ENCODE data around the gene SCUBE1.

SCUBE1 gene

DNA sequence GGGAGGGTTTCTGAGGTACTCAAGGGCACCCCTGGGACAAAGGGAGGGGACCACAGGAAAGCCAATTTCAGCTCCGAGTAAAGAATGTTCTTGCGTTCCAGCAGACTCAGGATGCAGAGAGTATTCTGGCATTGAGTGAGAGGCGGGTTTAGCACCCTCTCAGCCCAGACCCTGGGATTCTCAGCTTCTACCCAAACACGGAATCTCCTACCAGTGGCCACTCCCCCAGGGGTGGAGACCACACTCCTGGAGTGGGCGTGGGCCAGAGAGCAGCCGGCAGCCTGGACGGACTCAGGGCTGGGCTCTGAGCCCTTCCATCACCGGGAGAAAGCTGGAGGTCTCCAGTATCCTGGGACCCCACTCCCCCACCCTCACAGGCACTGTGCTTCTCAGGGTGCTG lies 130.1 kb downstream of the SCUBE1 start:
- no peak for DNase-seq (ENCODE audit: low spot score)

DNA sequence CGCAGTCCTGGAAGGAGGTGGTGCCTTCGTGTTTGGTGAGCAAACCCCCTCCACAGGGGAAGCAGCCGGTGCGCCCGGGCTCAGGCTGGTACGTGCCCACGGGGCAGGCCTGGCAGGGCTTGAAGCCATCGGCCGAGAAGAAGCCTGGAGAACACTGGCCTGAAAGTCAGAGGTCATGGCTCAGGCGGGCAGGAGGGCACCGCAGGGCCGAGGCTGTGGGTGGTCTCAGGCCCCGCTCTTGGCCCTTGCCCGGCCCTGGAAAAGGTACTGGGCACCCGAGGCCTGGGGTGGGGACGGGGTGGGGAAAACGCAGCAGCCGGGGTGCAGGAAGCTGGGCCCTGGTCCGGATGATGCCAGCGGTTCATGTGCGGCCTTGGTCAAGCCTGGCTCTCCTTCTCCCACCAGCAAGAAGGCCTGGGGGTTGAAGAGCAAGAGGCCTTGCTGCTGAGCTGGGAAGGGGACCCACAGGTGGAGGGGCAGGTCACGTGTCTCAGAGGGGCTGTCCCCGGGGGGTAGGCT lies 130.7 kb downstream of the SCUBE1 start:
- DNase-seq (ENCODE audit: low spot score) = no peak

DNA sequence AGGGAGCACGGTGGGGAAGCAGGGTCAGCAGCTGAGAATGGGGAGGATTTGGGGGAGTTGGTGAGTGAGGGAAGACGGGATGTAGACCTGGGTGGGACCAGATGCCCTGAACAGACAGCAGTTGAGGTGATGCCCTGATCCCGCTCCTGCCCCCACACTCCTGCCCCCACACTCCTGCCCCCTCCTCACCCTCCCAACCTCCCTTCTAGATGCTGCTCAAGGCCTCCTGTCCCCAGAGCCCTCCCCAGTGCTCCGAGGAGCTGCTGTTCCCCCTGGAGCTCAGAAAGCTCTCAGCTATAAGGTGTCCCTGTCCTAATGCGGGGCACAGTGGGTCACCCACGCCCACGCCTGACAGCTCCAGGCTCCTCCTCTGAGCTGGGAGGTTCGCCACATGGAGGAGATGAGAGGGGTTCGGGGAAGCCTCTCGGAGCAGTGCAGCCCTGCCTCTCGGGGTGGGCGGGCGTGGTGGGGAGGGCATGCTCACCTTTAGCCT lies 131.2 kb downstream of the SCUBE1 start:
- no peak for DNase-seq (ENCODE audit: low spot score)

DNA sequence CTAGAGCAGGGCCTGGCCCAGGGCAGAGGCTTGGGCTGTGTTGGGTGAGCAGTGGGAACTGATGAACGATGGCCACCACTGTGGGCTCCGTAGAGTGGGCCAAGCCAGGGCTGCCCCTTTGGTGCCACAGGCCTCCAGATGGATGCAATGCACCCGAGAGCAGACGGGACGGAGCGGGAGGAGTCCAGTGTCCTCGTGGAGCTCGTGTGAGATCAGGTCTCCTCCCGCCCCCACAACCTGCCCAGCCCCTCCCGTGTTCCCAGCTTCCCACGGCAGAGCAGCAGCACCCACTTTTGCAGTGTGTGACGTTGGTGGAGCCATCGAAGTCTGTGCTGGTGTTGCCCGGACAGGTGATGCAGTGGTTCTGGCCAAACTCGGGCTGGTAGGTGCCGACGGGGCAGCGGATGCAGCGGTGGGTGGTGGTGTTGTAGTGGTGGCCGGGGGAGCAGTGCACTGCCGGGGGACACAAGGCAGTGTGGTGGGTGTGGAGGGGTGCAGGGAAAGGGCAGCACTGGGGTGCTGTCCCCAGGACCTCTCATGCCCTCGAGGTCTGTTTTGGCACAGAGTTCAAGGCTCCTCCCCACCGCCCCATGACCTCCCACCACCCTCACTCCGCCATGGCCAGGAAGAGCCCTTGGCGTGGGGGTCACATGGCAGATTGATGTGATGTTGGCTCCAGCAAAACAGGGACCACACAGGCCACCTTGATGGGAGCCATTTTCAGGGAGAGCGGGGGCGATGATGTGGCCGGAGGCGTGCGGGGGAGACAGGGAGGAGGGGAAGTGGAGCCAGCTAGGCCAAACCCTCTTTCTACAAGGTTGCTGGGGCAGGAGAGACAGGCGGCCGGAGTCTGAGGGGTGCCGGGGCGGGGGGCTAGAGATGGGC lies 132.3 kb downstream of the SCUBE1 start:
- no peak for DNase-seq (ENCODE audit: low spot score)

DNA sequence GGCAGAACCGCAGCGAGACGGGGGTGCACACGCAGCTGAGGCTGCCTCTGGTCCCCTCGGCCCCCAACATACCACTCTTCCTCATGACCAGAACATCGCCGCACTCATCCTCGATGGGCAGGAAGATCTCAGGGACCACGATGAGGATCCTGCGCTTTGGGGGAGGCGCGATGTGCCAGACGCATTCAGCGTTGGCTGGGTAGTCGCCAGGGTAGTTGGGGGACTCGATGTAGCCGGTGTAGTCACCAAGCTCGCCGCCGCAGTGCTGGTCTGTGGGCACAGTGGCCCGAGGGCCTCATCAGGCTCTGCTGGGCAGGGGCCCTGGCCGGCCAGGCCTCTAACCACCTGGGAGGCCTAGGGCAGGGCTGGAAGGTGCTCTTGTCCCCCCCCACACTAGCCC lies 133.2 kb downstream of the SCUBE1 start:
- DNase-seq (ENCODE audit: low spot score) = no peak

DNA sequence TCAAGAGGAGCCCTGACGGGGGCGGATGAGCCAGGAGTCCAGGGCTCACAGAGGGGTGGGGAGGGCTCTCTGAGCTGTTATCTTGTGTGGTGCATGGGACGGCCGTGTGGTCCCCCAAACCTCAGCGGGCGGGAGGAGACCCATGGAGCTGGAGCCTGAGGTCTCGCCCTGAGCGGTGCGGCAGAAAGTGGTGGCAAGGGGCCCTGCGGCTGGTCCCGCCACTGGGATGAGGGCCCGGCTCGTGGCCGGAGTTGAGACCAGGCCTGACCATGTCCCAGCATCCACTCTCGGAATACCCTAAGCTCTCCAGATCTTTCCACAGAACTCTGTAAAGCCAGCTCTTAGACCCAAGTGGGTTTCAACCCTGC lies 133.7 kb downstream of the SCUBE1 start:
- DNase-seq (ENCODE audit: low spot score) = no peak

DNA sequence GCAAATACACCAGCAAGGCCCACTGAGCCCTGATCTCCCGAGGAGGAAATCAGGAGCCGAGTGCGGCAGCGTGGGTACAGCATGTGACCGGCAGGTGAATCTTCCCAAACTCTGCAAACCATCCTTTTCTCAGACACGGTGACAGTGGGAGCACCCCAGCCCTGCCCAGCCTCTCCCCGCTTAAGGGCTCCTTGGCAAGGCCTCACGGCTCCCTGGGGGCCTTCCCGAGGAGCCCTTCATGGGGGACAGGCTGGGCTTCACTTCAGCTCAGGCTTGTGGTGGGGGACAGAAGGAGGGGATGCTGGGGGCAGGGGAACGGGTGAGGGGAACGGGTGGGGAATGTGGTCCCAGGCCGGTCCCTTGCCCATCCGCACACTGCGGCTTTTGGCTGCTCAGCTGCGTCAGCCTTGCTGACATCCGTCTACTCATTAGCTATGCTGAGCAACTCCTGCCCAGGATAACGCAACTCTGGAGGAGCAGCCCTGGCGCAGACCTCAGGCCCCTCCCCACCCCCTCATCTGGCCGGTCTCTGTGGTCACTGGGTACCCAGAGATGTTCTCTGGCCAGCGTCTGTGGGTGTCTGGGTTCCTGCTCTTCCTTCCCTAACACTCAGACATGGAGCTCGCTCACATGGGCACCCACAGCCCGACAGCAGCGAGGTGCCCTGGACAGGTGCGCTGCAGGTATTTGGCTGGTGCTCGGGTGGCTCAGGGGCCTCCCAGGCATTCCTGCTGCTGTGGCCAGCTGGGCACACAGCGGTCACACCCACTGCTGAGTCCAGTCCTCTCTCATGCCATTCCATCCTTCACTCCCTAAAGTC lies 134.3 kb downstream of the SCUBE1 start:
- DNase-seq (ENCODE audit: low spot score) = no peak

DNA sequence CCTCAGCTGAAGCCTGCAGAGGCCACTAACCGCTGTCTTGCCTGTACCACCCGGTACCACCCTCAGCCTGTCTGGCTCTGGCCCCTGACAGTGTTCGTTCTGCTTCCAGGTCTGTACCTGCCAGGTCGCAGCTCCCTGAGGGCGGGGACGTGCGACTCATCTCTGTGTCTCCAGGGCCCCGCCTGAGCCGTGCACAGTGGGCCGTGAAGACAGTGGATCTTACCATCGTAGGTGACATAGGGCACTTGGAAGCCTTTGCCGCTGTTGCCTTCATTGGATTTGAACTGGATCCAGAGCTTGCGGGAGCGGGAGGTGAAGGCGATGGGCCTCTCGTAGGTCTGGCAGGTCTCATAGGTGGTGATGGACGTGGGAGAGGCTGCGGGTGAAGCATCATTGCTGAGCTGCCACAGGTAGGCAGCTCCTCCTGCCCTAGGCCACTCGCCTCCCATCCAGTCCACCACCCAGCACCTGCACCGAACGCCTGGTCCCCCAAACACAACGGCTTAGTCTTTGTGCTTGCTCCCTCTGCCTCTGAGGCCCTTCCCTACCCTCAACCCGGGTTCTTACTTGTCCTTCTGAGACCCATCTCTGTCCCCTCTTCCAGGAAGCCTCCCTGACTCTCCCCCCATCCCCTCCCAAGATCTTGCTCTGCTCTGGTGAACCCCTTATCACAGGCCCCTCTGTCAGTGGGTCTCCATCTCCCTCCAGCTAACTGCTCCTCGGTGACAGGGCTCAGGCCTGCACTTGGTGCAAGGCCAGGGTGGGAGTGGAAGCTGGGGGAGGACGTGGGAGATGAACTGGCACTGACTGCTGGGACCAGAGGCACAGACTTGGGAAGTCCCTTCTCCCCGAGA lies 135.1 kb downstream of the SCUBE1 start:
- DNase-seq (ENCODE audit: low spot score) = no peak

DNA sequence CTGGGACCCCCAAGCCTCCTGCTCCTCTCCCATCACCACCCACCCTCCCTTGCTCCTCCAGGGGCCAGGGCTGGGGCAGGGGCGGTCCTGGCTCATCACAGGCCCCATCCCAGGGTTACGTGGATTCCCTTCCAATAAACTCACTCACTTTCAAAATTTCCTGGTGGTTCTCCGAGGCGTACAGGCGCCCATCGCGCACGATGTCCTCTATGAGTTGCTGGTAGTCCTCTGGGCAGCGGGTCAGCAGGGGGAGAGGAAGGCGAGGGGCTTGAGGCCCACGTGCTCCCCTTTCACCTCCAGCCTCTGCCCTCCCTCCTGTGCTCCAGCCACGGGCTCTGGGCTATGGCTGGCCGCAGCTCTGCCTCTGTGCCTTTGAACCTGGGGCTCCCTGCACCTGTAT lies 135.8 kb downstream of the SCUBE1 start:
- DNase-seq (ENCODE audit: low spot score) = no peak

DNA sequence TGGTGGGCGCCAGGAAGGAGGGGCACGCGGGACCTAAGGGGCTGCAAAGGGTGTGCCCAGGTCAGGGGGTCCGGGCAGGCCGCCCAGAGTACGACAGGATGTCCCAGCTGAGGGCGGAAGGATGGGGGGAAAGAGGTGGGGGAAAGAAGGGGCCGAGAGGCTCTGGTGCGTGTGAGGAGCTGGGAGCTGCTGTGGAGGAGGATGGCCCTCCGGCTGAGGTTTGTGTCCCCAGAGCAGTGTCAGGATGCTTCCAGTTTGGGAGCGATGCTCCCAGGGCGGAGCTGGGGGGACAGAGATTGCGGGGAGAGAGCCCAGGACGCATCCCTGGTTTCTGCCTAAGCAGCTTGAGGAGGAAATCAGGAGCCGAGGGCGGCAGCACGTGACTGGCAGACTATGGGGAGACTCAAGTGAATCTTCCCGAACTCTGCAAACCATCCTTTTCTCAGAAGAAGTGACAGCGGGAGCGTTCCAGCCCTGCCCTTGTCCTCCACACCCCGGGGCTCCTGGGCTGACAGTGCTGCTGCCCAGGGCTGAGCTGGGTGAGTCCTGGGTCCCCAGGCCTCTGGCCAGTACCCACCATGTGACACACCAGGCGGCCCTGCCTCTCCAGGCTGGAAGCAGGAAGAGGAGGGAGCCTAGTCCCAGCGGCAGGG lies 136.5 kb downstream of the SCUBE1 start:
- no peak for DNase-seq (ENCODE audit: low spot score)

DNA sequence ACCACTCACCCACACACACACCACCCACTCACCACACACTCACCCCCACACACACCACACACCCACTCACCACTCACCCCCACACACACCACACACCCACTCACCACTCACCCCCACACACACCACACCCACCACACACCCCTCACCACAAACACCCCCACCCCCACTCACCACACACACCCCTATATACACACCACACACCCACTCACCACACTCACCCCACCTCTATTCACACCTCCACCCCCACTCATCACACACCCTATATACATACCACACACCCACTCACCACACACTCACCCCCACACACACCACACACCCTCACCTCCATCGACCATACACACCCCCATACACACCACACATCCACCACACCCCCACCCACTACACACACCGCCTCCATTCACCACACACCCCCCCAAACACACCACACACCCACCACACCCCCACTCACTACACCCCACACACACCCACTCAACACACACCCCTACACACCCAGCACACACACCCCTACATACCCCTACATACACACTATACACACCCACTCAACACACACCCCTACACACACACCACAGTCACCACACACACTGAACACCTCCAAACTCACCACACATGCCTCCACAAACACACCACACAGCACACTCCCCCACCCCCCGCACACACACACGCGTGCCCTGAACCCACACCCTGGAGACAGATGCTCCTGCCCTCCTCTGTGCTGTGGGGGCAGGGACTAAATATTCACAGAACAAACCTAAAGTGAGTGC lies 137.2 kb downstream of the SCUBE1 start:
- no peak for DNase-seq (ENCODE audit: low spot score)

DNA sequence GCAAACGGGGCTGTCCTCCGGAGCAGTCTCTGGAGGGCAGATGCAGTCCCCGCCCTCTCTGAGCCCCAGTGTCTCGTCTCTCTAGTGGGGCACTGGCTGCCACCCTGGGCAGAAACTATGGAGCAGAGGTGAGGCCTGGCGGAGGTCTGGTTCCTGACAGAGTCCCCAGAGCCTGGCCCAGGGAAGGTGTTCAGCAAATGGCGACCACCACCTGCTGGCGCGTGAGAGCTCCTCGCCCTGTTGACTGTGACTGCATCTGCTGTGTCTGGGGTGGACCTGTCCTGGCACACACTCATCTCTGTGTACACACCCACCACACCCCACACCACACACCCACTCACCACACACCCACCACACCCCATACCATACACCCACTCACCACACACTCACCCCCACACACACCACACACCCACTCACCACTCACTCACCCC lies 137.9 kb downstream of the SCUBE1 start:
- no peak for DNase-seq (ENCODE audit: low spot score)

DNA sequence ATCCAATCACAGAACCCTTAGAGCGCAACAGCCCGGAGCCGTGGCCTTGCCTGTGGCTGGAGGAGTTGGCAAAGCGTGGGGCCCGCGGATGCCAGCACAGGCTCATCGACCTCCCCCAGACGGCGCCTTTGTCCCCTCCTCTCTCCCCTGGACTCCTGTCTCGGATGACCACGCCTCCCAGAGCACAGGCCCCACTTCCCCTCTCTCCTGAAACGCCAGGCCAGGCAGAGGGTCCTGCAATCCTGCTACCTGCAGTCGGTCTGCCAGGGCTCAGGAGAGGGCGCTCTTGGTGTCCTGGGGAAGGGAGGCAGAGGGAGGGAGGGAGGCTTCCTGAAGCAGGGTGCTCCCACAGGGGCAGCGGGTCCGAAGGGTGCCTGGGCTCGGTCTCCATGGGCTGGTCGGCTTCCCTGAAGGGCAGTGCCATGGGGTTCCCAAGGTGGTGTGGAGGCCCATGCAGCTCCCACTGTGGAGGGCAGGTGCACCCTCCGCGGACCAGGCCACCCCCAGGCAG lies 139.6 kb downstream of the SCUBE1 start:
- DNase-seq (ENCODE audit: low spot score) = no peak

DNA sequence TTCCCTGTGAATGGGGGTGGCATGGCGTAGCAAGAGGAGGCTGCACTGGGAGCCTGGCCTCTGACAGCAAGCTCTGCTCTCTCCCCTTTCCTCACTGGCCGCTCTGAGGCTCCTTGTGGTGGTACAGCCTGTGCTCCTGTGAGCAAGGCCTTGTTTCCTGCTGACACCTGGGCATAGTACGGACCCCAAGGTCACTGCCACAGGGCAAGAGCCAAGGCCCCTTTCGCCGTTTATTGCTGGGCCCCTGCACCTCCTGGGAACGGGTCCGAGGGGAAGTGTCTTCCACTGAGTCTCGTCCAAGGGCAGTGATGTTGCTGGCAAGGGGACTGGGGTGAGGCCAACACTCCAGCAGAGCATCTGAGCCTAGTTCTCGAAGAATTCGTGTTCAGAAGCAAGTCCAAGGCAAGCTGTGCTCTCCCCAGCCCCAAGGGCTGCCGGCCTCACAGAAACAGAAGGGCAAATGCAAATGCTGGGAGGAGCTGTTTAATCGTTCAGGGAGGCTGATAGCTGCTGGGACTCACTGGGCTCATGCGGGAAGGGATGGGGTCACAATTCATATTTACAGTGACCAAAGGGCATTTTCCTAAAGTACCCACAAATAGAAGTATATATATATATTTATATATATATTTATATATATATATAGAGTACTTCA lies 140.3 kb downstream of the SCUBE1 start:
- no peak for DNase-seq (ENCODE audit: low spot score)

DNA sequence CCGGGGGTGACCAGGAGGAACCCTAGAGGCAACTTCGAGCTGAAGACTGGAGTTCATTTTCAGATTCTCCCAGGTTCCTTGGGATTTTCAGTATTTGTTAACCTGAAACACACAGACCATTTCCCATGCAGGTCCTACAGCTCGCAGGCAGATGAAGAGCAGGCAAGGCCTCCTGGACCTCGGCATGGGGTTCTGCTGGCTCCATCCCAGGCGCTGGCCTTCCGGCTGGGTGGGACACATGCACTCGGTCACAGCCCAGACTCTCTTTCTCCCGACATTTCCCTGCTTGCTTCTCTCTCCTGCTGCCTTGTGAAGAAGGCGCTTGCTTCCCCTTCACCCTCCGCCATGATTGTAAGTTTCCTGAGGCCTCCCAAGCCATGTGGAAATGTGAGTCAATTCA lies 140.8 kb downstream of the SCUBE1 start:
- DNase-seq (ENCODE audit: low spot score) = no peak

DNA sequence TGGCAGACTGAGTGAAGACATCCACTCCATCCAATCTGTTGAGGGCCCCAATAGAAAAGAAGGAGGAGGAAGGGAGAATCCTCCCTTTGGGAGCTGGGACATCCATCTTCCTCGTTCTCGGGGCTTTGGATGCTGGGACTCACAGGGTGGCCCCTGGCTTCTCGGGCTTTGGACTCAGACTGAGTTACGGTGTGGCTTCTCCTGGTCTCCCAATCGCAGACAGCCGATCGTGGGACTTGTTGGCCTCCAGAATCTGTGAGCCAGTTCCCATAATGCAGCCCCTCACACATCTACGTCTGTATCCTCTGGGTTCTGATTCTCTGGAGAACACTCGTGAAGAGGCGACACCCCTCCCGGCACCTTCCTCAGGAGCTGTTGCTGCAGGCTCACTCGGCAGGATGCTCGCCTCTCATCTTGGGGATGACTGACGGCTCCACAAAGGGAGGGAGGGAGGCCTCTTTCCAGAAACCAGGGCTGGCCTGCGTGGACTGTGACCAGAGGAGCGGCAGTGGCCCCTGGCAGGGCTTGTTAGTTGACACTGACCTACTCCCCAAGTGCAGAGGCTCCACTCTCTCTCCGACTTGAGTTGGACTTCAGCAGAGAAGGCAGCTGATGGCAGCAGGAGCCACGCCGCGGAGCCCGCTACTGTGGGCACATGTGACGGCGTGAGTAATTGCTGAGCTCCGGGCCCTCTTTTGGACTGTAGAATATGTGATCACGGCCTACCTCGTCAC lies 141.5 kb downstream of the SCUBE1 start:
- no peak for DNase-seq (ENCODE audit: low spot score)

DNA sequence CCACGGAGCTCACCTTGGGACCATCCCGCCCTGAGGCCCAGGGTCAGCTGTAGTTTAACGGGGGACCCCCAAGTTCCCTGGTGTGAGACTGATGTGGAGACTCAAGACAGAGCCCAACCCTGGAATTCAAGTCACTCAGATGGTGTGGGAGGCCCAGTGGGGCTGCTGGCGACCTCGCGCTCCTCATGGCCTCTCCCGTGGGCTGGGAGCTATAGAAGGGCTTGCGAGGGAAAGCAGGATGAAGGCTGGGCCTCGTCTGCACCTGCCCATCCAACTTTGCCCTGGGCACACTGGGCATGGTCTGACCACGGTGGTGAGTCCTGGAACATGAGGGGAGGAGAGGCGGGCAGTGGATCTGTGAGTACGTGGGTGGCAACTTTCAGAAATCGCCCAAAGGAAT lies 142.6 kb downstream of the SCUBE1 start:
- no peak for DNase-seq (ENCODE audit: low spot score)

DNA sequence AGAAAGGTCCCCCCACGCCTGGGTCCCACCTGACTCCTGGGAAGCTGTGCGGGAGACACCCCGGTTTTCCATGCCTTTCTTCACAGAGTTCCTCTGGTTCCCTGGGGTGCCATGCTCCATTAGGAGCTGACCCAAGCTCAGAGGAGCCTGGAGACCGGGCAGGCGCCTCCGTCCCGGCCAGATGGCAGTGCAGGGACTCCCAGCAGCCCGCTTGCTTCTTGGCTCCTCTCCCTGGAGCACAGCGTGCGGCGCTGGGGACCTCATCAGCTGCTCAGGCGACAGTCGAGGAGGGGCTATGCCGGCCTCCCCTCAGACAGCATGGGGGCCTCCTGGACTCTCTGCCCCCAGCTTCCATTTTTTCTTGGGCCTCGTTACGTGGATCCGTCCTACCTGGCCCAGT lies 143.1 kb downstream of the SCUBE1 start:
- no peak for DNase-seq (ENCODE audit: low spot score)

DNA sequence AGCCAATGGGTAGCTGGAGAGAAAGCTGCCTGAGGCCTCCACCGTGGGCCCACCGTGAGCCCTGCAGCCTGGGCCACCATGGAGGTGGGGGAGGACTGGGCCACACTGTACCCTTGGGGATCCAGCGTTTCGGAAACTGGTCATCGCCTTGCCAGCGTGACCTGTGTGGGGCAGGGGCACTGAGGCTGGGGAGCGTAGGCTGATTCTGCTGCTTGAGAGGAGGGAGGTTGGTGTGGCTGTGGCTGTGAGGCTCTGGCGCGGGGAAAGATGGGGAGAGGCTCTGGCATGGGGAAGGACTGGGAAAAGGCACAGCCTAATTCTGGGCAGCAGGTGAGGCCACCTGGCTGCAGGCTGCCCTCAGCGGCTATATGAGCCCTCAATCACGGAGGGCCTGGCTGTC lies 143.6 kb downstream of the SCUBE1 start:
- DNase-seq (ENCODE audit: low spot score) = no peak

All from germinal center (tissue), 1 donor.